SK-N-SH treated with all-trans-retinoic acid at 6 μM for 48 hours (cell line): ENCODE data around the gene SEMA4A.

Experiments
- BACH2 ChIP-seq: fragments of 250-450 bp; sonication (Bioruptor Pico); IDR thresholded peaks from 2 replicates; pipeline ENCODE4 v1.9.0; 2021; ENCODE audit warnings: mild to moderate bottlenecking, borderline replicate concordance
- ISL1 ChIP-seq: fragments of 250-450 bp; sonication (Bioruptor Pico); IDR thresholded peaks from 2 replicates; pipeline ENCODE4 v2.1.2; 2022; ENCODE audit warnings: mild to moderate bottlenecking, moderate library complexity
- OSR1 ChIP-seq: fragments of 250-450 bp; sonication (Bioruptor Pico); IDR thresholded peaks from 2 replicates; pipeline ENCODE4 v1.8.0; 2022; ENCODE audit warnings: moderate library complexity, mild to moderate bottlenecking, inconsistent platforms
- PPARA ChIP-seq: fragments of 250-450 bp; sonication (Bioruptor Pico); IDR thresholded peaks from 2 replicates; pipeline ENCODE4 v1.5.0; 2020; ENCODE audit warnings: mild to moderate bottlenecking, borderline replicate concordance
- ZC3H10 ChIP-seq: fragments of 250-450 bp; sonication (Bioruptor Pico); IDR thresholded peaks from 2 replicates; pipeline ENCODE4 v1.5.1; 2021; ENCODE audit warnings: mild to moderate bottlenecking, moderate library complexity
- ZNF70 ChIP-seq: fragments of 450-650 bp; formaldehyde crosslinking; IDR thresholded peaks from 2 replicates; pipeline ENCODE4 v1.5.0; 2020; ENCODE audit warnings: mild to moderate bottlenecking, moderate library complexity

SEMA4A gene

GRCh38 chr1:156226782-156227181 is 73.4 kb downstream of the SEMA4A start (continued):
- TF ChIP-seq BACH2 (no peak), ISL1 (CRISPR knock-in tag) (no peak), OSR1 (CRISPR knock-in tag) (no peak), PPARA (CRISPR knock-in tag) (no peak), ZC3H10 (CRISPR knock-in tag) (no peak), ZNF70 (CRISPR knock-in tag) (no peak)
- TF ChIP-seq, all 23 proteins: peak for 0
